HL-60/S4 treated with retinoic acid at 250 ng/mL for 4 days and 3 days (cell line): Measurements from ENCODE around the gene GJD3.

ENCODE experiments used
- in situ Hi-C: fragments of 300-500 bp; cut with MboI; formaldehyde crosslinking; loops from 2 replicates; pipeline ENCODE4 v1.7.0; 2022; ENCODE audit warnings: low sequenced_read_pairs

Gene GJD3

GRCh38 chr17:40314584-40314956 is 50.0 kb downstream of the GJD3 start:
- in situ Hi-C loops: no loop called here

DNA sequence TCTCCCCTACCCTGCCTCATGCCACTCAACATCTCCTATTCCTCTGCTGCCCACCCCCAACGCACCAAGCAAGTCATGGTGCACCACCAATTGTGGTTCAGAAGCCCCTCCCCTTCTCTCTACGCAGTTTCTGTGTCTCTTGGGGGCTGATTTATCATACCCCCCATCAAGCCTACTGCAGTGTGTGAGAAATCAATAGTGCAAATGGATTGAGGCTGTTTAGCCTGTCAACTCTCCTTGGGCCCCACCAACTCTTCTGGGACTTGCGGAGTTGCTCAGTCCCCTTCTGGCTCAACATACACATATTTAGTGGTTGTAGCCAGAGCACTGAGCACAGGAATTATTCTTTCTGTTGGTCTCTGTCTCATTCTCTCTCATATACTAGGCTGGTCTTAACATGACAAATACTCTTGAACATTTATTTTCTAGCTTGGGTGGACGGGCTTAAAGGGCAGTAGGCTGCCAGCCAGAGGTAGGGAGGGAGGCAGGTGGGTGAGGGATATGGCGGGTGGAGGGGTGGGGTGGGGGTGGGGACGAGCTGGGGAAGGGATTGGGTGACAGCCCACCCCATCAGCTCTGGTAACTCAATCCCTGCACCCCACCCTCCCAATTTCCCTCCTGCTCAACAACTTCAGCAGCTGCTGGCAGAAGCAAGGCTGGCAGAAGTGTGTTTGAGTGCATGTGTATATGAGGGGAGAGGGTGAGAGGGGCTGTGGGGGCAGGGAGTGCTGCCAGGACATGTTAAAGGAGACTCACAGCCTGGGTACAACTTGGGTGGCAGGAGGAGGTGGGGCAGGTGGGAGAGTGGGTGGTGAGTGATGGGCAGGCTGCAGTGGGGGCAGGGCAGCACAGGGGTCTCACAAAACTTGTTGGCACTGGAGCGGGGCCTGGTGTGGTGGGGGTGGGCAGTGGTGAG is 50.6 kb downstream of the GJD3 start:
- in situ Hi-C loops: no loop called here
